ENCODE data around the gene NFYA. TPM values are rescaled to one million over a fixed set of nuclear protein-coding genes. Genes with fewer than 3 reads are reported as not detected.

The NFYA gene
- total RNA-seq, 1 experiment from 2014 or later, result 7.8 TPM

- no peak for DNase-seq (ENCODE audit: low read depth)
These were observed 26.7 kb upstream of the NFYA start for GRCh38 chr6:41046084-41046483.

- no peak for DNase-seq (ENCODE audit: low read depth)
These were observed 25.5 kb upstream of the NFYA start for GRCh38 chr6:41047306-41047705.

- no peak for DNase-seq (ENCODE audit: low read depth)
These were observed 24.7 kb upstream of the NFYA start for GRCh38 chr6:41047745-41048732.

GRCh38 chr6:41049521-41049920 lies 23.3 kb upstream of the NFYA start:
- no peak for DNase-seq (ENCODE audit: low read depth)

GRCh38 chr6:41049955-41050354 lies 22.8 kb upstream of the NFYA start:
- no peak for DNase-seq (ENCODE audit: low read depth)

GRCh38 chr6:41050536-41050935 lies 22.2 kb upstream of the NFYA start:
- no peak for DNase-seq (ENCODE audit: low read depth)

- no peak for DNase-seq (ENCODE audit: low read depth)
These were observed 20.9 kb upstream of the NFYA start for GRCh38 chr6:41051873-41052272.

GRCh38 chr6:41053041-41053440 lies 19.7 kb upstream of the NFYA start, which contains the start of gene APOBEC2:
Gene APOBEC2 (plus strand): TSS chr6:41053202. CDS start chr6:41053348, 146 bp downstream.
- DNase-seq (ENCODE audit: low read depth), result no peak

GRCh38 chr6:41054511-41054910 lies 18.3 kb upstream of the NFYA start:
- no peak for DNase-seq (ENCODE audit: low read depth)

- DNase-seq (ENCODE audit: low read depth), result no peak
These were observed 17.6 kb upstream of the NFYA start for GRCh38 chr6:41055149-41055548.

- no peak for DNase-seq (ENCODE audit: low read depth)
These were observed 15.8 kb upstream of the NFYA start for GRCh38 chr6:41056768-41057490.

GRCh38 chr6:41058783-41059181 lies 14.0 kb upstream of the NFYA start:
- DNase-seq (ENCODE audit: low read depth), result no peak

GRCh38 chr6:41059556-41059955 lies 13.2 kb upstream of the NFYA start:
- peak; percentile 35 for DNase-seq (ENCODE audit: low read depth)

- no peak for DNase-seq (ENCODE audit: low read depth)
These were observed 11.5 kb upstream of the NFYA start for GRCh38 chr6:41061196-41061726.

- DNase-seq (ENCODE audit: low read depth), result no peak
These were observed 10.7 kb upstream of the NFYA start for GRCh38 chr6:41062056-41062455.

GRCh38 chr6:41063884-41064285 lies 8.9 kb upstream of the NFYA start:
- DNase-seq (ENCODE audit: low read depth), result no peak

- no peak for DNase-seq (ENCODE audit: low read depth)
These were observed 7.9 kb upstream of the NFYA start for GRCh38 chr6:41064841-41065240.

- DNase-seq (ENCODE audit: low read depth), result no peak
These were observed 7.2 kb upstream of the NFYA start for GRCh38 chr6:41065550-41066026.

GRCh38 chr6:41066867-41067304 lies 5.9 kb upstream of the NFYA start:
- DNase-seq (ENCODE audit: low read depth), result peak; percentile 71

GRCh38 chr6:41071501-41071922 lies 1.3 kb upstream of the NFYA start:
- DNase-seq (ENCODE audit: low read depth), result no peak

- DNase-seq (ENCODE audit: low read depth), result peak; percentile 99
These were observed 595 bp upstream of the NFYA start, which contains the start of gene OARD1 for GRCh38 chr6:41071923-41072835. Gene OARD1 (minus strand): TSS chr6:41072356. CDS start chr6:41071634, 722 bp downstream.
